Gastrocnemius medialis (tissue), 4 donors: ENCODE results near the gene MYL6B. TPM values are rescaled to one million over a fixed set of nuclear protein-coding genes. Genes with fewer than 3 reads are reported as not detected.

ENCODE experiments used
- ATAC-seq, 2 donors: fragments of 150-250 bp; one replicate each; pipeline ENCODE4 v1.9.1; 2016
- DNase-seq, 2 donors: peaks; one replicate each; pipeline ENCODE4 v3.0.0-alpha.2; 2019
- H3K27ac ChIP-seq, 4 donors: fragments of 200-600 bp; sonication (generic); 1 replicate in 1 of 4; 2 replicates in 3 of 4; pipeline ENCODE4 v1.5.1; 2016 to 2018; ENCODE audit warnings: mild to moderate bottlenecking in 2 of 4, moderate library complexity in 1 of 4
- H3K27me3 ChIP-seq, 3 donors: fragments of 200-600 bp; sonication (generic) in 2 of 3; 1 replicate in 1 of 3; 2 replicates in 2 of 3; pipeline versions ENCODE4 v1.5.1 to v1.6.0; 2016 to 2019; ENCODE audit warnings: mild to moderate bottlenecking in 1 of 3, moderate library complexity in 1 of 3
- H3K36me3 ChIP-seq, 2 donors: fragments of 200-600 bp; sonication (generic) in 1 of 2; one replicate each; pipeline ENCODE4 v1.5.1; 2017 to 2018
- H3K4me1 ChIP-seq, 2 donors: fragments of 200-600 bp; sonication (generic) in 1 of 2; one replicate each; pipeline ENCODE4 v1.5.1; 2016 to 2017; ENCODE audit warnings: mild to moderate bottlenecking in 2 of 2
- H3K4me3 ChIP-seq, 4 donors: fragments of 200-600 bp; sonication (generic) in 3 of 4; 1 replicate in 1 of 4; 2 replicates in 3 of 4; pipeline ENCODE4 v1.5.1; 2016 to 2019; ENCODE audit warnings: mild to moderate bottlenecking in 2 of 4
- H3K9me3 ChIP-seq, 3 donors: fragments of 200-600 bp; sonication (generic) in 2 of 3; 1 replicate in 1 of 3; 2 replicates in 2 of 3; pipeline ENCODE4 v1.5.1; 2016 to 2019
- CTCF ChIP-seq, 5 experiments: fragments of 450-650 bp in 3 of 5; fragments of 200-600 bp in 2 of 5; sonication (generic) in 2 of 5; IDR thresholded peaks in 4 of 5; conservative IDR thresholded peaks in 1 of 5; 1 replicate in 4 of 5; 2 replicates in 1 of 5; pipeline ENCODE4 v1.5.1; 2016 to 2019; ENCODE audit warnings: antibody characterized with exemption in 5 of 5, mild to moderate bottlenecking in 3 of 5, moderate library complexity in 3 of 5
- POLR2A ChIP-seq, 2 donors: fragments of 450-650 bp; IDR thresholded peaks; one replicate each; pipeline ENCODE4 v1.6.1; 2017; ENCODE audit warnings: antibody characterized with exemption in 2 of 2, mild to moderate bottlenecking in 2 of 2, moderate library complexity in 2 of 2
- in situ Hi-C, 4 donors: fragments of 200-750 bp; cut with MboI; loops; one replicate each; pipeline versions ENCODE4 v1.15.0 to v1.8.0; 2017; ENCODE audit warnings: low sequenced_read_pairs in 4 of 4
- intact Hi-C: fragments of 100-400 bp; cut with DNase I; formaldehyde crosslinking; loops from one replicate; pipeline ENCODE4 v1.15.1; 2023; ENCODE audit warnings: low total_unique reads
- total RNA-seq, 4 donors: library from RNA; depleted of rRNA; stranded (reverse); fragments of >200 nt; gene quantifications; one replicate each; pipeline versions ENCODE4 v1.1.0 to v1.2.3, GENCODE V29; 2016

Gene MYL6B
- total RNA-seq, 4 donors from 2014 or later: 159 to 334 (median 198) TPM

DNA sequence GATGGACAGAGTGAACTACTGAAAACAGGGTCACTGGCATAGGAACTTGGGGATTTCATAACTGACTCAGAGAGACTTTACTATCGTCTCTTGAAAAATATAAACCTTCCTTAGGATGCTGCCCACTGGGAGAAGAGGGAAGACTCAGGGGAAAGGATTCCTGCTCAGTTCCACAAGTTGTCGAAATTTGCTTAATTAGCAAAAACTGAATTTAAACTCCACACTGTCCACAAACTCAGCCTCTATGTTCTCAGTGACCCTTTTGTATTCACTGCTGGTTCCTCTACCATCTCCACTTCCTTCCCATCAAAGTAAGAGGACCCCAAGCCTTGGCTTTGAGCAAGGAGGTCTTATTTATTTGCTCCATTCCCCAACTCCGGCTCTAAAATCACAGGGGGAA lies 7.2 kb upstream of the MYL6B start:
- H3K27me3 ChIP-seq: no peaks in the 10 kb centered on the region
- intact Hi-C loops (no loop called here), in situ Hi-C loops (no loop called here)
- H3K27ac ChIP-seq: peak overlapping the region; percentile 65 to 82 (median 77)
- peaks cover 0 to 11% of the 10 kb centered on the region in 2 donors for H3K4me1 ChIP-seq
- no peak for TF ChIP-seq POLR2A (IDR thresholded peaks at IDR 0.05)
- no peak for TF ChIP-seq CTCF (IDR thresholded peaks at IDR 0.05 in 4 of 5, conservative IDR thresholded peaks at IDR 0.05 in 1 of 5)
- no peak overlapping the region for H3K4me3 ChIP-seq
- ATAC-seq: no peak
- no peak for DNase-seq
- peaks cover 0 to 46% of the 10 kb centered on the region in 2 donors for H3K36me3 ChIP-seq
- no peaks in the 10 kb centered on the region for H3K9me3 ChIP-seq

DNA sequence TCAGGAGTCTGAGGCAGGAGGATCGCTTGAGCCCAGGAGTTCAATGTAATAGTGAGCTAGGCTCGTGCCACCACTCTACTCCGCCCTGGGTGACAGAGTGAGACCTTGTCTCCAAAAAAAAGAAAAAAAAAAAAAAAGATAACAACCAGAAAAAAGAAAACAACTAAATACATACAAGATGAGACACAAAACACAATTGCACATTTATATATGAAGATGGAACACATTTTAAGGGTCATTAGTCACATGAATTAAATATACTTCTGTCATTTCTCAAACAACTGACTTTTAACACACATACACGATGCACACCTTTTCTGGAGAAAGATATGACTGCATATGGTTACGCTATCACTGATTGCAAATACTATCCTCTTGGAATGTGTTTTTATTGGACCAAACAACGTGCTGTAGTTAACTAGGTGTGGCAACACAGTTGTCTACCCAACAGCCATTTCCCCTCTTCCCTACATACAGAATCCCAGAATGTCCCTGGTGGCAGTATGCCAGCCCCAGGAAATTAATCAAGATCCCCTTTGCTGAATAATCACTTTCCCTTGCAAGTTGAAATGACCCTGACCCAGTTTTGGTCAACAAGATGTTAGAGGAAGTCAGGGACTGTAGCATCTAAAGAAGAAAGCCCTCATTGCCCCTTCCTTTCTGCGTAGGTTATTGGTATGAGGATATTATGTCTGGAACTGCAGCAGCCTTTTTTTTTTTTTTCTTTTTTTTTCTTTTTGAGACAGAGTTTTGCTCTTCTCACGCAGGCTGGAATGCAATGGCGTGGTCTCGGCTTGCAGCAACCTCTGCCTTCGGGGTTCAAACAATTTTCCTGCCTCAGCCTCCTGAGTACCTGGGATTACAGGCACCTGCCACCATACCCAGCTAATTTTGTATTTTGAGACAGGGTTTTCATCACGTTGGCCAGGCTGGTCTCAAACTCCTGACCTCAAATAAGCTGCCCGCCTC lies 5.6 kb upstream of the MYL6B start:
- peak overlapping the region; percentile 43 to 61 (median 46) for H3K27ac ChIP-seq
- H3K4me1 ChIP-seq: peaks cover 13 to 22% of the 10 kb centered on the region in 2 donors
- intact Hi-C loops (no loop called here), in situ Hi-C loops (no loop called here)
- ATAC-seq: no peak
- peaks cover 0 to 34% of the 10 kb centered on the region in 2 donors for H3K36me3 ChIP-seq
- H3K27me3 ChIP-seq: no peaks in the 10 kb centered on the region
- no peaks in the 10 kb centered on the region for H3K9me3 ChIP-seq
- DNase-seq: no peak
- no peak for TF ChIP-seq CTCF (IDR thresholded peaks at IDR 0.05 in 4 of 5, conservative IDR thresholded peaks at IDR 0.05 in 1 of 5)
- no peak for TF ChIP-seq POLR2A (IDR thresholded peaks at IDR 0.05)
- H3K4me3 ChIP-seq: no peak overlapping the region

GRCh38 chr12:56150563-56150962 lies 1.8 kb upstream of the MYL6B start:
- H3K27ac ChIP-seq: peak overlapping the region; percentile 88 to 97 (median 96)

DNA sequence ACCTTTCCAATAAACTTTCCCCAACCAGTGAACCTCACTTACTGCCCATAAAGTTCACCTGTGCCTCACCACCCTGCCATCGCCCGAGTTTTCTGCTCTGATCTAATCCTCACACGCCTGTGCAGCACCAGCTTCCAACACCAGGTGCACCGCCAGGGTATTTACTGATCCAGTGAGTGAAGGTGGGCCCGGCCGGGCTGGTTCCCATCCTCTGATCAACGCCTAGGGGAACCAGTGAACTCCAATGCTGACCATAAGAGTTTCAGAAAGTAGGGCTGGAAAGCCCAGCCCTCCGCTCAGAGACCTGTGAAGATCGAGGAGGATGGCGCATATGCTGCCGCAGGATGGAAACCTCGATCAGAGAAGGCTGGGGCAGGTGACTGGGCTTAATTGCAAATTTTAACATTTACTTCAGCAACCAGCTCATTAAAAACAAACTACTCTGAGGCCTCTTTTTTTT lies 685 bp upstream of the MYL6B start:
- peak overlapping the region; percentile 61 to 82 (median 75) for H3K4me3 ChIP-seq
- H3K36me3 ChIP-seq: no peaks in the 10 kb centered on the region
- TF ChIP-seq POLR2A (IDR thresholded peaks at IDR 0.05) (no peak), CTCF (IDR thresholded peaks at IDR 0.05 in 4 of 5, conservative IDR thresholded peaks at IDR 0.05 in 1 of 5) (peak; percentile 57 to 75 (median 60))
- no peaks in the 10 kb centered on the region for H3K9me3 ChIP-seq
- peak overlapping the region; percentile 88 to 97 (median 96) for H3K27ac ChIP-seq
- in situ Hi-C loops (no loop called here), intact Hi-C loops (loop anchor here (1.0 kb wide), 1 partner anchor 23 kb away; the partner anchor contains the start of gene ESYT1)
- DNase-seq (peak; percentile 23 to 69), ATAC-seq (peak; percentile 59 to 63)
- no peaks in the 10 kb centered on the region for H3K27me3 ChIP-seq
- H3K4me1 ChIP-seq: peaks cover 24 to 28% of the 10 kb centered on the region in 2 donors

More at GRCh38 chr12:56150563-56150962, 1.8 kb upstream of the MYL6B start:
- H3K9me3 ChIP-seq: no peaks in the 10 kb centered on the region
- ATAC-seq (no peak), DNase-seq (no peak)
- H3K4me3 ChIP-seq: no peak overlapping the region
- no peak for TF ChIP-seq POLR2A (IDR thresholded peaks at IDR 0.05)
- TF ChIP-seq CTCF (IDR thresholded peaks at IDR 0.05 in 4 of 5, conservative IDR thresholded peaks at IDR 0.05 in 1 of 5): no peak
- in situ Hi-C loops: no loop called here
- no peaks in the 10 kb centered on the region for H3K36me3 ChIP-seq
- H3K27me3 ChIP-seq: no peaks in the 10 kb centered on the region
- intact Hi-C loops: no loop called here
- peaks cover 27 to 28% of the 10 kb centered on the region in 2 donors for H3K4me1 ChIP-seq
